Left lung (tissue), 10 donors: ENCODE measurements around the gene MRPL23. TPM values are rescaled to one million over a fixed set of nuclear protein-coding genes. Genes with fewer than 3 reads are reported as not detected.
A peak's percentile ranks its signal among the peaks of the same experiment; 100 is the strongest.
"Not testable (repeated sequence)": the region's sequence is repeated elsewhere in the genome, so short reads cannot be mapped to it uniquely, and the experiment has no call there.

Experiments used
- ATAC-seq: fragments of 200-7000 bp; cut with Tn5 transposase; one replicate; pipeline ENCODE4 v1.9.1; 2020; ENCODE audit warnings: moderate library complexity
- DNase-seq, 4 donors: peaks; one replicate each; pipeline ENCODE4 v3.0.0-alpha.2; 2013 to 2020
- H3K27ac ChIP-seq, 2 donors: fragments of 200-600 bp; sonication (generic) in 1 of 2; one replicate each; pipeline versions ENCODE4 v1.5.0 to v1.8.0; 2020 to 2021
- H3K27me3 ChIP-seq, 2 donors: fragments of 200-600 bp; sonication (generic) in 1 of 2; one replicate each; pipeline versions ENCODE4 v1.5.0 to v1.8.0; 2020 to 2021
- H3K36me3 ChIP-seq, 2 donors: fragments of 200-600 bp; sonication (generic) in 1 of 2; one replicate each; pipeline versions ENCODE4 v1.5.0 to v1.8.0; 2020 to 2021
- H3K4me1 ChIP-seq, 2 donors: fragments of 200-600 bp; one replicate each; pipeline ENCODE4 v1.8.0; 2021
- H3K4me3 ChIP-seq, 2 donors: fragments of 200-600 bp; sonication (generic) in 1 of 2; one replicate each; pipeline versions ENCODE4 v1.5.0 to v1.8.0; 2020 to 2021; ENCODE audit warnings: mild to moderate bottlenecking in 1 of 2
- H3K9me3 ChIP-seq, 2 donors: fragments of 200-600 bp; sonication (generic) in 1 of 2; one replicate each; pipeline versions ENCODE4 v1.5.0 to v1.8.0; 2020 to 2021
- CTCF ChIP-seq, 2 donors: fragments of 200-600 bp; sonication (generic) in 1 of 2; IDR thresholded peaks; one replicate each; pipeline versions ENCODE4 v1.5.0 to v1.8.0; 2021; ENCODE audit warnings: antibody characterized with exemption in 2 of 2
- intact Hi-C, 2 donors: fragments of 100-400 bp; cut with DNase I; formaldehyde crosslinking; loops; one replicate each; pipeline versions ENCODE4 v1.11.2 to v1.14.2; 2022
- polyA plus RNA-seq, 6 donors: library from polyadenylated mRNA; unstranded; fragments of 120-200 nt; gene quantifications; one replicate each; pipeline ENCODE4 v1.2.1, GENCODE V29; 2013; ENCODE audit not compliant: insufficient read length in 6 of 6
- total RNA-seq, 2 donors: library from RNA; stranded (reverse); fragmentation: NEBNext Ultra II Directional; extraction: Animal tissue kit (Norgen Biotek cat#: 25700); gene quantifications; one replicate each; pipeline ENCODE4 v1.2.1, GENCODE V29; 2021
- donor health status: DM: no; HTN: yes; CAD: no.
- donor health status: DM: no; HTN: no; CAD: no.

Gene MRPL23
- total and polyA plus RNA-seq, 8 donors = 35.1 to 71.6 (median 48.6) TPM

GRCh38 chr11:1937616-1938342 lies 9.4 kb upstream of the MRPL23 start:
- intact Hi-C loops = no loop called here
- peak in 2 of 4 donors; percentile 30 to 62 for DNase-seq
- ATAC-seq = no peak
- no peaks in the 10 kb centered on the region for H3K36me3 ChIP-seq
- H3K27ac ChIP-seq = no peak overlapping the region
- peaks cover 0 to 13% of the 10 kb centered on the region in 2 donors for H3K27me3 ChIP-seq
- H3K4me1 ChIP-seq = peaks cover 4 to 6% of the 10 kb centered on the region in 2 donors
- no peak for TF ChIP-seq CTCF (IDR thresholded peaks at IDR 0.05)
- H3K9me3 ChIP-seq = no peaks in the 10 kb centered on the region
- no peak overlapping the region for H3K4me3 ChIP-seq

GRCh38 chr11:1938343-1939005 lies 8.7 kb upstream of the MRPL23 start:
- Histone ChIP-seq H3K36me3 (no peaks in the 10 kb centered on the region), H3K27ac (no peak overlapping the region), H3K27me3 (peaks cover 0 to 13% of the 10 kb centered on the region in 2 donors), H3K4me1 (peaks cover 4 to 6% of the 10 kb centered on the region in 2 donors), H3K4me3 (no peak overlapping the region), H3K9me3 (no peaks in the 10 kb centered on the region)
- no peak for ATAC-seq
- intact Hi-C loops = no loop called here
- peak in 2 of 4 donors; percentile 31 to 55 for DNase-seq
- no peak for TF ChIP-seq CTCF (IDR thresholded peaks at IDR 0.05)

- intact Hi-C loops = no loop called here
- TF ChIP-seq CTCF (IDR thresholded peaks at IDR 0.05) = no peak
- Histone ChIP-seq H3K27me3 (peaks cover 0 to 13% of the 10 kb centered on the region in 2 donors), H3K36me3 (no peaks in the 10 kb centered on the region), H3K9me3 (no peaks in the 10 kb centered on the region), H3K27ac (no peak overlapping the region), H3K4me3 (no peak overlapping the region), H3K4me1 (peaks cover 4 to 6% of the 10 kb centered on the region in 2 donors)
- ATAC-seq (peak; percentile 26), DNase-seq (peak in 3 of 4 donors; percentile 30 to 57 (median 34))
Observed at GRCh38 chr11:1939006-1939625, 8.0 kb upstream of the MRPL23 start.

GRCh38 chr11:1939788-1940187 lies 7.3 kb upstream of the MRPL23 start:
- DNase-seq = peak in 1 of 4 donors; percentile 6
- not testable (repeated sequence) for H3K9me3 ChIP-seq, H3K4me3 ChIP-seq, H3K27ac ChIP-seq, H3K36me3 ChIP-seq, H3K4me1 ChIP-seq
- peaks cover 0 to 13% of the 10 kb centered on the region in 2 donors for H3K27me3 ChIP-seq
- intact Hi-C loops = loop anchor here in 1 of 2 donors (5.0 kb wide), 1 partner anchor 42 kb away; no protein-coding TSS in a partner anchor
- ATAC-seq = peak; percentile 48

- intact Hi-C loops = loop anchor here in 1 of 2 donors (5.0 kb wide), 1 partner anchor 45 kb away; no protein-coding TSS in a partner anchor
- Histone ChIP-seq H3K36me3 (no peaks in the 10 kb centered on the region), H3K27ac (no peak overlapping the region), H3K27me3 (peaks cover 0 to 13% of the 10 kb centered on the region in 2 donors), H3K4me3 (no peak overlapping the region), H3K4me1 (peaks cover 4 to 6% of the 10 kb centered on the region in 2 donors), H3K9me3 (no peaks in the 10 kb centered on the region)
- no peak for ATAC-seq
- DNase-seq = peak in 2 of 4 donors; percentile 23 to 44
- no peak for TF ChIP-seq CTCF (IDR thresholded peaks at IDR 0.05)
Observed at GRCh38 chr11:1942558-1943260, 4.4 kb upstream of the MRPL23 start.
